GM19328 (cell line): ENCODE results near the gene SLC12A5.
"Not testable (repeated sequence)": the region's sequence is repeated elsewhere in the genome, so short reads cannot be mapped to it uniquely, and the experiment has no call there.

Source experiments
- ATAC-seq: cut with Tn5 transposase; IDR thresholded peaks from one replicate; pipeline ENCODE4 v1.9.1; 2021; ENCODE audit warnings: mild to moderate bottlenecking, moderate library complexity; ENCODE audit not compliant: unreplicated experiment

SLC12A5 gene

DNA sequence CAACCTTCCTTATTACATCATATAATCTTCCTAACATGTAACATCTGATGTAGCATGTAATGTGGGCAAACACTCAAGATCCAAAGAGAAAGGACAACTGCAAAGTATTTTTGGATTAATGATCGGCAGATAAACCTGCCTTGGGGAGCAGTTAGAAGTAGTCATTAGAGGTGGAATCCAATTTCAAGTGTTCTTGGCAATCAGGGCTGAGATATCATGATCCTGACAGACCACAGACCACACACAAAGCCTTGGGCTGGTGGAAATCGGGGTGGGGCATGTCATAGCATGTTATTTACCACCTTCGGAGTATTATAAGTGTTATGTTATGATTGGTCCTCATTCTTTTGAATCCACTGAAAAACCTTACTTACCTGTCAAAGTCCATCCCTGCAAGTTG is 44.4 kb downstream of the SLC12A5 start:
- ATAC-seq = no peak

DNA sequence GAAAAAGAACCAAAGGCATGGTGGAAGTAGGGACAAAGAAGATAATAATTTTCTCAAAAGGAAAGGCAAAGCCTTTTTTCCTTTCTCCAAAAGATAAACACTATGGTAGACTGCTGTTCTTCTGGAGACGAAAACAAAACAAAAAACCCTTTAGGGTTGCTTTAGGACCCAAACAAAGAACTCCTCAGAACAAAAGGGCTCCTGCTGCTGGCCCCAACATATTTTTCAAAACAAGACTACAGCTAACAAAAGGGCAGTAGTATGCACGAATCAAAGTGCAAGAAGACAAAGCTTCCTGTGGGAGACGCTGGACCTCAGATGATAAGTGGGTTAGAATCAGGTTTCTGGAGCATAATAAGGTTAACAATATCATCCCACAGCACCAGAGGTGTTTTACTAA is 45.0 kb downstream of the SLC12A5 start:
- no peak for ATAC-seq

DNA sequence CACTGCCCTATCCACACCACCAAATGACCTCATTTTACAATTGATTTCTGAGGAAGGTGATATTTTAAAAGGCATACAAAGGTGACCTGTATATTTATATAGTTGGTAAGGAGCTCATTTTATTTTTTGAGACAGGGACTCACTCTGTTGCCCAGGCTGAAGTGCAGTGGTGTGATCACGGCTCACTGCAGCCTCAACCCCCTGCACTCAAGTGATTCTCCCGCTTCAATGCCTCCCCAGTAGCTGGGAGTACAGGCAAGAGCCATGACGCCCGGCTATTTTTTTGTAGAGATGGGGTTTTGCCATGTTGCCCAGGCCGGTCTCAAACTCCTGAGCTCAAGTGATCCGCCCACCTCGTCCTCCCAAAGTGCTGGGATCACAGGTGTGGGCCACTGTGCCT is 47.8 kb downstream of the SLC12A5 start:
- no peak for ATAC-seq

DNA sequence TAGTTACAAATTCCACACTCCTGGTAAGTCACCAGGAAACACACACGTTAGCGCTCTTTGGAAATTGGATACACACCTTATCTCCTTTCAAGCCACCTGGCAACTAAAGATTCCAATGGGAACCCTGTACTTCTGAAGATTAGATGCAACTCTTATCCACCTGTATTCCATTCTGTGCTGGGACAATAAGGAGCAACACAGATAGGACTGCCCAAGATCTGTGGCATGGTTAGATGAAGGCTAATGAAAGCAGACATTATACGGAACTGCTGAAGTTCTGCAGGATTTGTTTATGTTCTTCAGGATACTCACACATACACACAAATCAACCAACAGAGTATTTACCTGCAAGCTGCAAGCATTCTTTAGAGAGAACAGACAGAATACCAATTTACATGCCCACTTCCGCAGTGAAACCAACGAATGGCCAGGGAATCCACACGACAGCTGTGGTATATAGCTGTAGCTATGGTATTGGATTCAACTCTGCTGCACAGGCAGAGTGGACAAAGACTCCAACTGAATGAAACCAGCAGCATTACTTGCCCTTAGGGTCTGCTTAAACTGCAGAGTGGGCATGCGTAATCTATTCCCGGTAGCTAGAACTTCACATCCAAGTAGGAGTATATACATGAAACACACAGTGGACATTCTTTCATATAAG is 48.8 kb downstream of the SLC12A5 start:
- no peak for ATAC-seq

DNA sequence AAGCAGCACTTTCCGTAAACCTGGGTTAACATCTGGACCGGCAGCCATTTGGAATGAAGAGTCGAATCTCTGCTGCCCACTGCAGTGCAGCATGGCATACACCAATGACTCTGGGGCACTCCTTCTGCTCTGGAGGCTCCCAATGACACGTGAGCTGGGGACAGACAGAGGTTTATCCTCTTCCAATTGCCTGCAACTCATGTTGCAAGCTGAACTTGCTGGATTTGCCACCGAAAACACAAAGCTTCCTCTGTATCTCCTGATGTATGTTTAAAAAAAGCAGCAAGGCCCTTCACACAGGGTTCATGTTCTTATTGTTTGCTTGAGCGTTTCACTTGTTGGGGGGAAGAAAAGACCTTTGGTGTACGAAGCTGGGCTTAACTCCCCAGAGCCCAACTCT is 49.9 kb downstream of the SLC12A5 start:
- ATAC-seq = no peak

DNA sequence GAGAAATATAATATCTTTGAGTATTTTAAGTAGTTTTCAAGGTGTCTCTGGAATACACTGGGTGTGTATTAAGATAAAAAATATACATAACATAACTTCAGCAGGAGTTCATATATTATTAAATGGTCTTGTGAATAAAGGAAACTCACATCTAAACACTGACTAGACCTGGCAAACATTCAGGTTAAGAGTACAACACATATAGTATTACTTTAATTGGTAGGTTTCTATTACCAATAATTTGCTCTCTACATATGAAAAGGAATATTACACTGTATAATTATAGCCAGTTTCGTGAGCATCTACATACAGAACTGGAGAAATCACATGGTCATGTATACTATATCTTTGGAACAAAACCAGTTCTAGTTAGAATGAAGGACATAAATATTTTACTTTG is 52.1 kb downstream of the SLC12A5 start:
- ATAC-seq = no peak

DNA sequence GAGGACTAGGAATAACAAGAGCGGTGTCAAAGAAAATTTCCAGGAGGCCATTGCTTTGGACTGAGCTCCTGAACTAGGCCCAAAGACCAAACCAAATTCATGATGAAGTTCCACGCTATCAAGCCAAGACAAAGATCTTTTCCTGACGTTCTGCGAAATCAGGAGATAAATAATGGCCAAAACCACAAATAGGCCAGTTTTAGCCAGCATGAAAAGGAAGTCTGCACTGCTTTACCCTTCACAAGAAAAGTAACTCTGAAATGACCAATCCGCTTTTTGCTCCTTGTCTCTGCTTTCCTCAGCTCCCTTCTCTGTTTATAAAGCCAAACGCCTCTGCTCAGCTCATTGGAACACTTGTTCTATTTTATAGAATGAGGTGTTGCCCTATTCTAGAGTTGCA is 54.1 kb downstream of the SLC12A5 start:
- ATAC-seq = no peak

DNA sequence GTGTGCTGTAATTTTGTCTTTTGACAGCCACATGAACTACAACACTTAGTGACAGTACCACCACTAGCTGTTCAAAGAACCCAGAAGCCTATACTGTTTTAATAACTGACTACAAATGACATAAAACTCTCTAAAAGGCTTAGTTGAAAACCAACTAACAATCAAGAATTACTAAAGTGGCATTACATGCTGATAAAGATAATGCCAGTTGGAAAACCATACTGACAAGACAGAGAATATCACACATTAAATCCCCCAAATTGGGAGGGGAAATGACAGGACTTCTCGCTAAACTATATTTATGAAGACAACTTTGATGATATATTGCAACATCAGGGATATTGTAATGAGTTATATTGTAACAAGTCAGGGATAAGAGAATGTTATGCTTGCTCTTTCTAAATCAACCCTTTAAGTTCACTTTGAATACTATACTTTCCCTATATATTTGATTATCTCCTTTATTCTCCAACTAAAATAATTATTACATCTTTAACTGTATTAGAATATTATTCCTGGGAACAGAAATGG is 54.6 kb downstream of the SLC12A5 start:
- ATAC-seq = no peak

DNA sequence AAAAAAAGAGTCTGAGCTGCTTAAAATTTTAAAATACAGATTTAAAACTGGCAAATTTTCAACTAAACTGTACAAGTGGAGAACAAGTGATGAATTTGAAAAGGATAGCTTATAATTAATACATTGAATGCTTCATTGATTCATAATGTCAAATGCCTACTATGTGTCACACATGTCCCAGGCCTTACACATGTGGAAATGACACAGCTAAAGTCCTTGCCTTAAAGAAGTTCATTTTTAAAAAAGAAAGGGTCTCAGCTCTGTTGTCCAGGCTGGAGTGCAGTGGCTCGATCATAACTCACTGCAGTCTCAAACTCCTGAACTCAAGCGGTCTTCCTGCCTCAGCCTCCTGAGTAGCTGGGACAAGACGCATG is 55.8 kb downstream of the SLC12A5 start:
- ATAC-seq = no peak

DNA sequence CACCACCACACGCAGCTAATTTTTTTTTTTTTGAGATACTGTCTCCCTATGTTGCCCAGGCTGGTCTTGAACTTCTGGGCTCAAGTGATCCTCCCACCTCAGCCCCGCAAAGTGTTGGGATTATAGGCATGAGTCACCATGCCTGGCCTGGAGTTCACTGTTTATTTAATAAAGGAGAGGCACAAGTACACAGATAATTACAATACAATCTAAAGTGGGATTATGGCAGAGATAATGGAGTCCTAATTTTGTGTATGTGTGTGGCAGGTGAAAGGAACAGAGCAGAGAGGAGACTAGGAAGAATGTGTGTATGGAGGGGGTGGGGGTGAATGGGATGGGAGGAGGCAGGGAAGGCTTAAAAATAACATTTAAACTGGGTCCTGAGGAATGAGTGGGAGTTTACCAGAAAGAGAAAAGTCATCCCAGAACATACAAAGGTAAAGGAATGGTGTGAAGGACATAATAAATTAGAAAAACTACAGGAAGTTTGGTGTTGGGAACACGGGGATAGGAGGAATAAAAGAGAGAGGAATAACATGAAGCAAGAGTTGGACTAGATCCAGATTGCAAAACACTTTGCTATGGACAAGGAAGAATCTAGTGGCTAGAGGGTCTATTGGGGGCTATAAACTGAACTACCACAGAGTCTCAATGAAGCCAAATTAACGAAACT is 56.3 kb downstream of the SLC12A5 start:
- ATAC-seq = no peak

DNA sequence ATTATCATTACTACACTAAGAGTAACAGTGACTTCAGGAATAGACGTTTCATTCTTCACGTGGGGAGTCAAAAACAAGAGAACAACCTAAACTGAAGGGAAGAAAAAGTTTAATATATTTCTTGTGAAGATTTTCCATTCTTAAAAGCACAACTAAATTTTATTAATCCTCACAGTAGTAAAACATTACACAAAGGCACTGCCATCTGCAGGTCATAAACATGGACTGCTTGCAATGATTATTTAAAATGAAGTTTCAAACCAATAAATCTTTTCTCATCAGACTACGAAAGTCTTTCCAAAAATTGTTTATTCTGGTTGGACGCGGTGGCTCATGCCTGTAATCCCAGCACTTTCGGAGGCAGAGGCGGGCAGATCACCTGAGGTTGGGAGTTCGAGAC is 58.1 kb downstream of the SLC12A5 start:
- no peak for ATAC-seq

DNA sequence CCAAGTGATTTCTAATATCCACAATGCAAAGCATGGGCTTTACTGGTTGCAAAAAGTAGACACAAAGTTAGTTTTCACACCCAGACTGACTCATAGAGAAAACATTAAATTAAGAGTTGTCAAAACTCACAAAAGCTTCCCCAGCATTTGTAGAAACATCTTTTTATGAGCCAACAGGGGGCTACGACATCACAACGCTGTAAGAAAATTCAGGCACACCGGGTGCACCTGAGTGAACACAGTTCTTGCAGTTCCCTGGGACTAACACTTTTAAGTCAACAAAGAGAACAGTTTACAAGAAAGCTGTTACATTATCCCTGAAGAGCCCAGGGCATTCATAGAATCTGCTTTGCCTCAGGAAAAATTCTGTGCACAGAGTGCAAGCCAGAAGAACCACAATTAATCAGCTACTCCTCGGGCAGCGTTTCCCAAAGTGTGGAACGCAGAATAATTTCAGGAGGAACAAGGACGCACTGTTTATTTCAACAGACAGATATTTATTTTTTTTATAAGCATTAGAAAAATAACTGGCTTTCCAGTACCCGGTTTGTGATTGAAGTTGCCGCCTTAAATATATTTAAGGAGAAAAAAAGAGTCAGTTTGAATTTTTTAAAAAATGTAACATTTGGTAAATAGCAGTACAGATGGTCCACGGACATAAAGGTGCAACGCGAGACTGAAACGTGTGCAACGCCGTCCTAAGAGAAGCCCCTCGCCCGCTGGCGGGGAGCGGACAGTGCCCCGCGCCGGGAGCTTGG is 59.6 kb downstream of the SLC12A5 start:
- ATAC-seq = no peak

DNA sequence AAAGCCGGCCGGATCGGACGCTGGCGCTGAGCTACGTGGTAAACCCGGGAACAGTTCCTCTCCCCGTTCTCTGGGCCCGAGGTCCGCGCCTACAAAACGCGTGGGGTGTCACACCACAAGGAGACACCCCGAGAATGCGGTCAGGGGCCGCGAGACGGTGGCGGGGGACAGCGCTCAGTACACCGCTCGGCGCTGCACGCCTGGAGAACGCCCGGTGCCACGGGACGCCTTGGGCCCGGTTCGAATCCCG is 60.1 kb downstream of the SLC12A5 start:
- peak; percentile 6 for ATAC-seq

DNA sequence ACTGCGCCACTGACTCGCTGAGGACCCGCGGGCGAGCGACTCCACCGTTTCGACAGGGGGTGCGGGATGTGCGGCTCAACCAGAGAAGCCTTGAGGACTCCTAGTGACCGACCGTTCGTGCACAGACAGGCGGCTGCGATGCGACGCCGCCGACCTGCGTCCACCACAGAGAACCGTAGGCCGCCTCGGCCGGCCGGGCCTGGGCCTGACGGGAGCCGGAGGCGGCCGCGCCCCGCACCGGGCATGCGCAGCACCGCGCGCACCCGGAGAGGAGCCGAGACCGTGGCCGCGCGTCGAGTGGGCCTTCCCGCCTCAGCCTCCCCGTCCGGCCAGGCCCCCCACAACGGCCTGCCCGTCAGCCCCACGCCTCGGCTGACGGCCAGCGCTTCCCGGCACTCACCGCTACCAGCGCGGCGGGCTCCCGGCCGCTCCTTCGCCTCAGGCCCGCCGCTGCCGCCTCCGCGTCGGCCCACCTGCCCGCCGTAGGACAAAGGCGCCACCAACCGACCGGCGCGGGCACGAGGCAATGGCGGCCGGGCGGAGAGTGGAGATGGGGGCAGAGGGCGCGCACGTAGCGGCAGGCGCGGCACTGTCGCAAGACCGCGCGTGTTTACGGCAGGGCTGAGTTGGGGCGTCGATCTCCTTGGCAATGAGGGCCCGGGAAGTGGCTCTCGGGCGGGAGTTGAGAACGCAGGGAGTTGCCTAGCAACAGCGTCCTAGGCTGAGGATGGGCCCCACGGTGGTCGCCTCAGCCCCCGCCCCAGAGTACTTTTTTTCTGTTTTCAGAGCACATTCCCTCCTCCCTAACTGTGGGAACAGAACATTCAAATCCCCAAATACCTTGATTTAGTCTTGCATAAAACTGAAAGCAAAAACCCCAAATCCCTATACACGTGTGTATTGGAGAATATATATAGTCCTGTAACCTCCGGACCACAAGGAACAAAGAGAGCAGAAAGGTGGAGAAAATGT is 60.7 kb downstream of the SLC12A5 start, which contains the start of gene NCOA5:
Gene NCOA5, minus strand, starts transcription at position 546 of the 972 bp plus-strand sequence. CDS start 10,538 bp downstream, outside the sequence.
- ATAC-seq = peak; percentile 76

DNA sequence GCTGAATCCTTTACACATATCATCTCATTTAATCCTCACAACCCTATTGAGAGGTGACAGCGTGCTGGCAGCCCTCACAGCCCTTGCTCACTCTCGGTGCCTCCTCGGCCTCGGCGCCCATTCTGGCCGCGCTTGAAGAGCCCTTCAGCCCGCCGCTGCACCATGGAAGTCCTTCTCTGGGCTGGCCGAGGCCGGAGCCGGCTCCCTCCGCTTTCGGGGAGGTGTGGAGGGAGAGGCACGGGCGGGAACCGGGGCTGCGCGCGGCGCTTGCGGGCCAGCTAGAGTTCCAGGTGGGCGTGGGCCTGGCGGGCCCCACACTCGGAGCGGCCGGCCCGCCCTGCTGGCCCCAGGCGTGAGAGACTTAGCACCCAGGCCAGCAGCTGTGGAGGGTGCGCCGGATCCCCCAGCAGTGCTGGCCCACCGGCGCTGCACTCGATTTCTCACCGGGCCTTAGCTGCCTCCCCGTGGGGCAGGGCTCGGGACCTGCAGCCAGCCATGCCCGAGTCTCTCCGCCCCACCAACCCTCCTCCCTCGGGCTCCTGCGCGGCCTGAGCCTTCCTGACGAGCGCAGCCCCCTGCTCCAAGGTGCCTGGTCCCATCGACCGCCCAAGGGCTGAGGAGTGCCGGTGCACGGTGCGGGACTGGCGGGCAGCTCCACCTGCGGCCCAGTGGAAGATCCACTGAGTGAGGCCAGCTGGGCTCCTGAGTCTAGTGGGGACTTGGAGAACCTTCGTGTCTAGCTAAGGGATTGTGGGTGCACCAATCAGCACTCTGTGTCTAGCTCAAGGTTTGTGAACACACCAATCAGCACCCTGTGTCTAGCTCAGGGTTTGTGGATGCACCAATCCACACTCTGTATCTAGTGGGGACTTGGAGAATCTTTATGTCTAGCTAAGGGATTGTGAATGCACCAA is 62.9 kb downstream of the SLC12A5 start:
- not testable (repeated sequence) for ATAC-seq

DNA sequence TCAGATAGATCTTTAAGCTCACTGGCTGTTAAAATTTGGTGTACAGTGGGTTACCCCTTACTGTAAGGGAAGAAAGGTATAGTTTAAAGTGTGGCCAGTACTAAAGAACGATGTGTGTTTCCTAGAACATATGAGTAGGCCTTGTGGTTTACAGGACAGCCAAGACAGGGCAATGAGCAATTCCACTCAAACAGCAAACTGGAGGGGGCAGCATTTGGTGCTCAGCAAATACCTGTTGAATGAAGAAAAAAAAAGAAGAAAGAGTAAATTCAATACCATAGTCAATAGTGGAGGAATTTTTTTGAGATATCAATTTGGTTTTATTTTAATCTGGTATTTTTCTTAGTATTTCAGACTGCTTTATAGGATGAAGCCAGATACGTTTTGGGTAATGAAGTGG is 64.5 kb downstream of the SLC12A5 start:
- ATAC-seq = no peak

DNA sequence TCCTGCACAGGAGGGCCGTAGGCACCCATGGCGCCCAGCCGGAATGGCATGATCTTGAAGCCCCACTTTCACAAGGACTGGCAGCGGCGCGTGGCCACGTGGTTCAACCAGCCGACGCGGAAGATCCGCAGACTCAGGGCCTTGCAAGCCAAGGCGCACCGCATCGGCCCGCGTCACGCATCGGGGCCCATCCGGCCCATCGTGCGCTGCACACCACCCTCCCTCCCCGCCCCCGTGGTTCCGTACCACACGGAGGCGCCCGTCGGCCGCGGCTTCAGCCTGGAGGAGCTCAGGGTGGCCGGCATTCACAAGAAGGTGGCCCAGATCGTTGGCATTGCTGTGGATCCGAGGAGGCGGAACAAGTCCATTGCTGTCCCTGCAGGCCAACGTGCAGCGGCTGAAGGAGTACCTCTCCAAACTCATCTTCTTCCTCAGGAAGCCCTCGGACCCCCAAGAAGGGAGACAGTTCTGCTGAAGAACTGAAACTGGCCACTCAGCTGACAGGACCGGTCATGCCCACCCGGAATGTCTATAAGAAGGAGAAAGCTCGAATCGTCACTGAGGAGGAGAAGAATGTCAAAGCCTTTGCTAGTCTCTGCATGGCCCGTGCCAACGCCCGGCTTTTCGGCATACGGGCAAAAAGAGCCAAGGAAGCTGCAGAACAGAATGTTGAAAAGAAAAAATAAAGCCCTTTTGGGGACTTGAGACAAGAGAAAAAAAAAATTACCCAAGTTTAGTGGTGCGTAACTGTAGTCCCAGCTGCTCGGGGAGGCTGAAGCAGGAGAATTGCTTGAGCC is 70.7 kb downstream of the SLC12A5 start:
- ATAC-seq = no peak

DNA sequence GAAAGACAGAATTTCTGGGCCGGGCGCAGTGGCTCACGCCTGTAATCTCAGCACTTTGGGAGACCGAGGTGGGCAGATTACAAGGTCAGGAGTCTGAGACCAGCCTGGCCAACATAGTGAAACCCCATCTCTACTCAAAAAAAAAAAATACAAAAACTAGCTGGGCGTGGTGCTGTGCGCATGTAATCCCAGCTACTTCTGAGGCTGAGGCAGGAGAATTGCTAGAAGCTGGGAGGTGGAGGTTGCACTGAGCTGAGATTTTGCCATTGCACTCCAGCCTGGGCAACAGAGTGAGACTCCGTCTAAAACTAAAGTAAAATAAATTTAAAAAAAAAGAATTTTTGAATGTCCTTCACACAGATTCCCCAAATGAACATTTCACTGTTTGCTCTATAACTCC is 71.4 kb downstream of the SLC12A5 start:
- ATAC-seq = not testable (repeated sequence)

DNA sequence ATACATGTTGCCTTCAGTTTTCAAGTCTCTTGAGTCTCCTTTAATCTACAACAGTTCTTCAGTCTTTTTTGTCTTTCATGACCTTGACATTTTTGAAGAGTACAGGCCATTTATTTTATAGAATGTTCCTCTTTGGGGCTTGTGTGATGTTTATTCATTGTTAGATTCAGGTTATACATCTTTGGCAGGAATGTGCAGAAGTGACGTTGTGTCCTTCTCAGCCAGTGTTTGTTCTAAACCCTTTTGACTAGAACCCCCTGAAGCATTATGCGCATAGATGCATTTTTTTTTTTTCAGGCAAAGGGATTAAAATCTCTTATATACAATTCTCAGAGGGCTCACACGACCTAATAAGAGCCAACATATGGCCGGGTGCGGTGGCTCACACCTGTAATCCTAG is 72.0 kb downstream of the SLC12A5 start:
- ATAC-seq = no peak
